ENCODE results near the gene HNRNPL. TPM values are rescaled to one million over a fixed set of nuclear protein-coding genes. Genes with fewer than 3 reads are reported as not detected.

HNRNPL gene
- total and polyA plus RNA-seq, 2 donors (not counting 1 experiment from before 2014, with no cell fraction given) = 292 to 418 TPM

DNA sequence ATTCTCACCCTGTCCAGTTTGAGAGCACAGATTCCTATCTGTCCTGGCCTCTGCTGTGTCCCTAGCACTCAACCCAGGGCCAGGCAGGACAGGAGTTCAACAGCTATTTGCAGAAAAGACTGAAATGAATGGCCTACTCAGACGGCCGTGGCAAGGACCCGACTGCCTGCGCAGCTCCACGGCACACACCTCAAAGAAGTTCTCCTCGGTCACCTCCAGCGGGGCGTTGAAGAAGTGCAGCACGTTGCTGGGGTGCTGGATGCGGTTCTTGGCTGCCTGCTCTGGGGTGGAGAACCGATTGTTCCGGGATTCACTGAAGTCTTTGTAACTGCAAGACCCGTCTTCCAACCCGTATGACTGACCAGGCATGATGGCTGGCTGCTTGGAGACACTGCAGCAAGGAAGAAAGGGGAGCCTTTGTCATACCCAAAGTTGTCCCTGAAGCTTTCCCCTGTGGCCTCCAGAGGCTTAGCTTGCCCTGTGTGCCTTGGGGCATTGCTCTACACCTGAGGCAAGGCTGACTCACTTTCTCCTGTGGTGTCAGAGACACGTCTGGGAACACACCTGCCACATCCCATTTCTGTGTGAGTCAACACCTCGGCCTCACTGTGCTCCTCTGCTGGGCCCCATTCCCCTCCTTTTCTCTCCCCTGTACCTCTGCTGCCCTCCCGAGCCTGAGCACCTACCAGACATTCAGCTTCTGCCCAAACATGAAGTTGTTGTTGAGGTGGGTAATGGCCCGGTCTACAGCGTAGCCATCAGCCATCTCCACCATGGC lies 11.4 kb downstream of the HNRNPL start:
- H3K4me2 ChIP-seq (replicated peaks; ENCODE audit: low read depth, low read length, poor library complexity, severe bottlenecking) = no peak overlapping the region
- POLR2A ChIA-PET = interaction anchor here (0.6 to 1.4 kb wide), 2 partner anchors 9 to 11 kb away, joined by 3 to 4 read pairs; no protein-coding TSS in a partner anchor
- H3K9me3 Mint-ChIP-seq (ENCODE audit: insufficient read depth) = no peaks in the 10 kb centered on the region
- H3K36me3 ChIP-seq (replicated peaks in 1 of 2; ENCODE audit: control extremely low read depth in 1 of 2, control insufficient read depth in 1 of 2, extremely low read depth in 1 of 2, insufficient read depth in 2 of 2, low read length in 1 of 2) = peaks cover 13 to 74% of the 10 kb centered on the region in 2 experiments
- intact Hi-C loops (cut with micrococcal nuclease) = no loop called here
- peaks cover 25% of the 10 kb centered on the region in 2 donors for H3K4me1 ChIP-seq (ENCODE audit: control insufficient read depth in 2 of 2, insufficient read depth in 2 of 2, low read length in 2 of 2)
- CTCF ChIA-PET = interaction anchor here (1.1 to 1.3 kb wide), 2 partner anchors 31 to 48 kb away, joined by 4 to 6 read pairs; no protein-coding TSS in a partner anchor
- no peak overlapping the region for H2AFZ ChIP-seq (ENCODE audit: insufficient read depth, low read depth, low read length, poor library complexity, severe bottlenecking)
- H3K4me3 Mint-ChIP-seq = no peak overlapping the region
- 92% methylated on average over 9 of the region's 19 CpGs for WGBS (ENCODE audit: insufficient coverage)
- no peak for ATAC-seq (ENCODE audit: low read depth)
- peaks cover 70% of the 10 kb centered on the region for H4K20me1 ChIP-seq (ENCODE audit: control insufficient read depth, insufficient read depth, low read length, poor library complexity, severe bottlenecking)
- H3K27me3 Mint-ChIP-seq = no peaks in the 10 kb centered on the region
- no peaks in the 10 kb centered on the region for H3K27me3 ChIP-seq (replicated peaks in 1 of 4; ENCODE audit: control extremely low read depth in 1 of 4, control insufficient read depth in 3 of 4, insufficient read depth in 4 of 4, low read length in 3 of 4)
- H3K4me1 Mint-ChIP-seq = peaks cover 27% of the 10 kb centered on the region
- no peak overlapping the region for H3K27ac ChIP-seq (ENCODE audit: low read length in 2 of 2)
- H3K27ac Mint-ChIP-seq = peak overlapping the region; percentile 46
- no peak overlapping the region for H3K4me3 ChIP-seq (ENCODE audit: control extremely low read depth in 1 of 5, extremely low read depth in 1 of 5, insufficient read depth in 1 of 5, low read depth in 2 of 5, low read length in 4 of 5)
- no peak for TF ChIP-seq EZH2 (IDR thresholded peaks at IDR 0.05; ENCODE audit: borderline replicate concordance, insufficient read depth, low read depth, low read length, poor library complexity, severe bottlenecking)
- TF ChIP-seq, protein P1, sequence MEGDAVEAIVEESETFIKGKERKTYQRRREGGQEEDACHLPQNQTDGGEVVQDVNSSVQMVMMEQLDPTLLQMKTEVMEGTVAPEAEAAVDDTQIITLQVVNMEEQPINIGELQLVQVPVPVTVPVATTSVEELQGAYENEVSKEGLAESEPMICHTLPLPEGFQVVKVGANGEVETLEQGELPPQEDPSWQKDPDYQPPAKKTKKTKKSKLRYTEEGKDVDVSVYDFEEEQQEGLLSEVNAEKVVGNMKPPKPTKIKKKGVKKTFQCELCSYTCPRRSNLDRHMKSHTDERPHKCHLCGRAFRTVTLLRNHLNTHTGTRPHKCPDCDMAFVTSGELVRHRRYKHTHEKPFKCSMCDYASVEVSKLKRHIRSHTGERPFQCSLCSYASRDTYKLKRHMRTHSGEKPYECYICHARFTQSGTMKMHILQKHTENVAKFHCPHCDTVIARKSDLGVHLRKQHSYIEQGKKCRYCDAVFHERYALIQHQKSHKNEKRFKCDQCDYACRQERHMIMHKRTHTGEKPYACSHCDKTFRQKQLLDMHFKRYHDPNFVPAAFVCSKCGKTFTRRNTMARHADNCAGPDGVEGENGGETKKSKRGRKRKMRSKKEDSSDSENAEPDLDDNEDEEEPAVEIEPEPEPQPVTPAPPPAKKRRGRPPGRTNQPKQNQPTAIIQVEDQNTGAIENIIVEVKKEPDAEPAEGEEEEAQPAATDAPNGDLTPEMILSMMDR (IDR thresholded peaks at IDR 0.05) = no peak
- peaks cover 40% of the 10 kb centered on the region for H3K79me2 ChIP-seq (ENCODE audit: control insufficient read depth, insufficient read depth, low read length)
- H3K9ac ChIP-seq (ENCODE audit: low read length) = no peak overlapping the region
- H3K9me3 ChIP-seq (ENCODE audit: control extremely low read depth in 1 of 3, control insufficient read depth in 2 of 3, insufficient read depth in 1 of 3, low read length in 2 of 3) = no peaks in the 10 kb centered on the region
- no peak for DNase-seq

DNA sequence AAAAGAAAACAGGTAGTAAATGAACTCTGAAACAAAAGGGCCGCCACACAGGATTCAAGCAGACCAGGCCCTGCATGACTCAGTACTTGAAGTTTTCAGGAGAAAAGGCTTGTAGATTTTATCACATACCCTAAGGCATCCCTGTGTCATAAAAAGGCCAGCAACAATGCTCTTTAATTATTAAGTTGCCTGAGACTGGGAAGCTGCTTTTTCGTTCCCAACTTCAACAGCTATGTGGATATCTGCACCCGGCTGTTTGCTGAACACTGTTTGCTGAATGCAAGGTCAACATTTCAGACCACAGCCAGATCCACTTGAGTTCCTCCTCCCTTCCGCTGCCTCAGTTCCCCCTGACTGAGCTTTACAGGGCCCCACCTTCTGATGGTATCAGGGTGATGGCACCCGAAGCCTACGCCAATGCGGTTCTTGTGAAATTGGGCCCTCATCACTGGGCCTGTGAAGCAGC lies 12.1 kb downstream of the HNRNPL start:
- H3K36me3 ChIP-seq (replicated peaks in 1 of 2; ENCODE audit: control extremely low read depth in 1 of 2, control insufficient read depth in 1 of 2, extremely low read depth in 1 of 2, insufficient read depth in 2 of 2, low read length in 1 of 2) = peaks cover 9 to 67% of the 10 kb centered on the region in 2 experiments
- whole genome bisulfite sequencing (ENCODE audit: insufficient coverage) = 96% methylated on average over 6 of the region's 7 CpGs
- no peak overlapping the region for H2AFZ ChIP-seq (ENCODE audit: insufficient read depth, low read depth, low read length, poor library complexity, severe bottlenecking)
- peaks cover 19% of the 10 kb centered on the region for H3K4me1 Mint-ChIP-seq
- intact Hi-C loops (cut with micrococcal nuclease) = no loop called here
- TF ChIP-seq, protein P1 (IDR thresholded peaks at IDR 0.05) = no peak
- no peak for TF ChIP-seq EZH2 (IDR thresholded peaks at IDR 0.05; ENCODE audit: borderline replicate concordance, insufficient read depth, low read depth, low read length, poor library complexity, severe bottlenecking)
- H3K27ac ChIP-seq (ENCODE audit: low read length in 2 of 2) = no peak overlapping the region
- no peak overlapping the region for H3K4me3 ChIP-seq (ENCODE audit: control extremely low read depth in 1 of 5, extremely low read depth in 1 of 5, insufficient read depth in 1 of 5, low read depth in 2 of 5, low read length in 4 of 5)
- no peaks in the 10 kb centered on the region for H3K9me3 ChIP-seq (ENCODE audit: control extremely low read depth in 1 of 3, control insufficient read depth in 2 of 3, insufficient read depth in 1 of 3, low read length in 2 of 3)
- H3K9me3 Mint-ChIP-seq (ENCODE audit: insufficient read depth) = no peaks in the 10 kb centered on the region
- DNase-seq = no peak
- peaks cover 63% of the 10 kb centered on the region for H4K20me1 ChIP-seq (ENCODE audit: control insufficient read depth, insufficient read depth, low read length, poor library complexity, severe bottlenecking)
- ChIA-PET POLR2A (interaction anchor here (0.6 to 1.4 kb wide), 2 partner anchors 8 to 11 kb away, joined by 3 to 4 read pairs; no protein-coding TSS in a partner anchor), CTCF (interaction anchor here (1.1 to 1.3 kb wide), 2 partner anchors 32 to 49 kb away, joined by 4 to 6 read pairs; no protein-coding TSS in a partner anchor)
- no peaks in the 10 kb centered on the region for H3K27me3 Mint-ChIP-seq
- no peak overlapping the region for H3K27ac Mint-ChIP-seq
- H3K79me2 ChIP-seq (ENCODE audit: control insufficient read depth, insufficient read depth, low read length) = peaks cover 33% of the 10 kb centered on the region
- H3K4me3 Mint-ChIP-seq = no peak overlapping the region
- H3K4me2 ChIP-seq (replicated peaks; ENCODE audit: low read depth, low read length, poor library complexity, severe bottlenecking) = no peak overlapping the region
- no peak overlapping the region for H3K9ac ChIP-seq (ENCODE audit: low read length)
- ATAC-seq (ENCODE audit: low read depth) = no peak
- H3K4me1 ChIP-seq (ENCODE audit: control insufficient read depth in 2 of 2, insufficient read depth in 2 of 2, low read length in 2 of 2) = peaks cover 18% of the 10 kb centered on the region in 2 donors
- no peaks in the 10 kb centered on the region for H3K27me3 ChIP-seq (replicated peaks in 1 of 4; ENCODE audit: control extremely low read depth in 1 of 4, control insufficient read depth in 3 of 4, insufficient read depth in 4 of 4, low read length in 3 of 4)
